ENCODE measurements around the gene EBI3.

The EBI3 gene

GRCh38 chr19:4229179-4229931 lies at the start of gene EBI3:
TSS of gene EBI3 (plus strand) at chr19:4229523. CDS start at chr19:4229551, 28 bp downstream.
- TF ChIP-seq, protein P1, sequence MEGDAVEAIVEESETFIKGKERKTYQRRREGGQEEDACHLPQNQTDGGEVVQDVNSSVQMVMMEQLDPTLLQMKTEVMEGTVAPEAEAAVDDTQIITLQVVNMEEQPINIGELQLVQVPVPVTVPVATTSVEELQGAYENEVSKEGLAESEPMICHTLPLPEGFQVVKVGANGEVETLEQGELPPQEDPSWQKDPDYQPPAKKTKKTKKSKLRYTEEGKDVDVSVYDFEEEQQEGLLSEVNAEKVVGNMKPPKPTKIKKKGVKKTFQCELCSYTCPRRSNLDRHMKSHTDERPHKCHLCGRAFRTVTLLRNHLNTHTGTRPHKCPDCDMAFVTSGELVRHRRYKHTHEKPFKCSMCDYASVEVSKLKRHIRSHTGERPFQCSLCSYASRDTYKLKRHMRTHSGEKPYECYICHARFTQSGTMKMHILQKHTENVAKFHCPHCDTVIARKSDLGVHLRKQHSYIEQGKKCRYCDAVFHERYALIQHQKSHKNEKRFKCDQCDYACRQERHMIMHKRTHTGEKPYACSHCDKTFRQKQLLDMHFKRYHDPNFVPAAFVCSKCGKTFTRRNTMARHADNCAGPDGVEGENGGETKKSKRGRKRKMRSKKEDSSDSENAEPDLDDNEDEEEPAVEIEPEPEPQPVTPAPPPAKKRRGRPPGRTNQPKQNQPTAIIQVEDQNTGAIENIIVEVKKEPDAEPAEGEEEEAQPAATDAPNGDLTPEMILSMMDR (IDR thresholded peaks at IDR 0.05; ENCODE audit: borderline replicate concordance, control extremely low read depth, extremely low read depth, insufficient read depth, missing control alignments) = no peak
- in situ Hi-C loops (cut with MboI; ENCODE audit: low sequenced_read_pairs, unreplicated experiment) = no loop called here
- DNase-seq (ENCODE audit: low spot score) = peak; percentile 90

GRCh38 chr19:4181053-4181508 lies 48.2 kb upstream of the EBI3 start:
- DNase-seq (ENCODE audit: low spot score) = no peak
- TF ChIP-seq, protein P1 (IDR thresholded peaks at IDR 0.05; ENCODE audit: borderline replicate concordance, control extremely low read depth, extremely low read depth, insufficient read depth, missing control alignments) = no peak
- in situ Hi-C loops (cut with MboI; ENCODE audit: low sequenced_read_pairs, unreplicated experiment) = no loop called here

GRCh38 chr19:4182084-4182810 lies 47.1 kb upstream of the EBI3 start, which contains the start of the genes ANKRD24 and SIRT6:
TSS of gene ANKRD24 (plus strand) at chr19:4182689. CDS start at chr19:4186426, 3,737 bp downstream.
TSS of gene SIRT6 (minus strand) at chr19:4182563. CDS start at chr19:4182539, 24 bp downstream.
- TF ChIP-seq, protein P1 (IDR thresholded peaks at IDR 0.05; ENCODE audit: borderline replicate concordance, control extremely low read depth, extremely low read depth, insufficient read depth, missing control alignments) = no peak
- in situ Hi-C loops (cut with MboI; ENCODE audit: low sequenced_read_pairs, unreplicated experiment) = no loop called here
- DNase-seq (ENCODE audit: low spot score) = peak; percentile 100

DNA sequence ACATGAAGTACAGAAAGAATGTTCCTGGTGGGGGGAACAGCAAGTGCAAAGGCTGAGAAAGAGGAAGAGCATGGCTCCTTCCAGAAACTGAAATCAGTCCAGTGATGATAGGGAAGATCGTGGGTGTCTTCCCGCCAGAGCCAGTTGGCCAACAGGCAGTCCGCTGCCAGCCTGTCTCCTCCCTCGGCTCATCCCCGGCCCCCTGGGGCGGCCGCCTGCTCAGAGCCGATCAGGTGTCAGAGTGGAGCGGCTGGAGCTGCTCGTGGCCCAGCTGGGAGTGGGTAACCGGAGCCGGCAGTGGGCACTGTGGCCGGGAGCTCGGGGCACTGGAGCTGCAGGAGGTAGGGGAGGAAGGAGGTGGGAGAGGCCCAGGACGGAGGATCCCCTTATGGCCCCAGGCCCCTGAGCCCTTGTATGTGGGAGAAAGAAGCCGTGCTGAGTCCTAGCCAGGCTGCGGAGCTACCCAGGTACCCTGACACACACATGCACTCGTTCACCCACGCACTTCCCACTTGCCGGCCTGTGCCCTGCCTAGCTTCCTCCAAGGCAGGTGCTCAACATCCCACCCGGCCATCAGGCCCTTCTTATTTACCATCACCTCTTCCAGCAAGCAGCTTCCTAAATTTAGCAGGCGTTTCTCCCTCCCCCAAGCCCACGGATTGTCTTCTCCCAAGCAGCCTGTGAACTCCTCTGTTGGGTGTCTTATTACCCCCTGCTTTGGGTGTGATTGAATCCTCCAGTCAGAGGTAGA lies 45.2 kb upstream of the EBI3 start:
- no peak for DNase-seq (ENCODE audit: low spot score)
- TF ChIP-seq, protein P1 (IDR thresholded peaks at IDR 0.05; ENCODE audit: borderline replicate concordance, control extremely low read depth, extremely low read depth, insufficient read depth, missing control alignments) = no peak
- in situ Hi-C loops (cut with MboI; ENCODE audit: low sequenced_read_pairs, unreplicated experiment) = no loop called here

GRCh38 chr19:4184718-4185352 lies 44.5 kb upstream of the EBI3 start:
- DNase-seq (ENCODE audit: low spot score) = no peak
- TF ChIP-seq, protein P1 (IDR thresholded peaks at IDR 0.05; ENCODE audit: borderline replicate concordance, control extremely low read depth, extremely low read depth, insufficient read depth, missing control alignments) = no peak
- in situ Hi-C loops (cut with MboI; ENCODE audit: low sequenced_read_pairs, unreplicated experiment) = no loop called here
